ENCODE measurements around the gene SIDT1.

Gene SIDT1

GRCh38 chr3:113638910-113639309 is 106.6 kb downstream of the SIDT1 start:
- no peak for DNase-seq

GRCh38 chr3:113643583-113643982 is 111.2 kb downstream of the SIDT1 start:
- DNase-seq, result no peak

GRCh38 chr3:113648524-113648923 is 116.2 kb downstream of the SIDT1 start:
- DNase-seq, result no peak

- no peak for DNase-seq
Measured at GRCh38 chr3:113649174-113649845, 117.0 kb downstream of the SIDT1 start.

GRCh38 chr3:113654310-113654709 is 122.0 kb downstream of the SIDT1 start:
- no peak for DNase-seq

- no peak for DNase-seq
Measured at GRCh38 chr3:113654851-113655250, 122.5 kb downstream of the SIDT1 start.

- no peak for DNase-seq
Measured at GRCh38 chr3:113658107-113658506, 125.8 kb downstream of the SIDT1 start.

GRCh38 chr3:113659101-113659541 is 126.8 kb downstream of the SIDT1 start:
- peak; percentile 95 for DNase-seq

- no peak for DNase-seq
Measured at GRCh38 chr3:113659996-113660395, 127.6 kb downstream of the SIDT1 start.

- no peak for DNase-seq
Measured at GRCh38 chr3:113660458-113660857, 128.1 kb downstream of the SIDT1 start.

- no peak for DNase-seq
Measured at GRCh38 chr3:113660896-113661295, 128.5 kb downstream of the SIDT1 start.

GRCh38 chr3:113662824-113663223 is 130.5 kb downstream of the SIDT1 start:
- DNase-seq, result no peak

GRCh38 chr3:113663324-113663750 is 131.0 kb downstream of the SIDT1 start:
- DNase-seq, result peak; percentile 2

- DNase-seq, result no peak
Measured at GRCh38 chr3:113663761-113664160, 131.4 kb downstream of the SIDT1 start.

GRCh38 chr3:113664523-113665094 is 132.3 kb downstream of the SIDT1 start:
- no peak for DNase-seq

GRCh38 chr3:113668015-113668414 is 135.7 kb downstream of the SIDT1 start:
- DNase-seq, result no peak

GRCh38 chr3:113673593-113673992 is 141.2 kb downstream of the SIDT1 start:
- DNase-seq, result peak; percentile 1

- DNase-seq, result no peak
Measured at GRCh38 chr3:113676261-113676660, 143.9 kb downstream of the SIDT1 start.

- DNase-seq, result no peak
Measured at GRCh38 chr3:113677737-113678136, 145.4 kb downstream of the SIDT1 start.

GRCh38 chr3:113678773-113679172 is 146.4 kb downstream of the SIDT1 start:
- no peak for DNase-seq
